Endothelial cell (in vitro differentiated cells): ENCODE measurements around the gene TEAD1. TPM values are rescaled to one million over a fixed set of nuclear protein-coding genes. Genes with fewer than 3 reads are reported as not detected.
"Not testable (repeated sequence)": the region's sequence is repeated elsewhere in the genome, so short reads cannot be mapped to it uniquely, and the experiment has no call there.

Experiments used
- DNase-seq: peaks from one replicate; pipeline ENCODE4 v3.0.0; 2021; ENCODE audit warnings: low spot score
- H3K27ac Mint-ChIP-seq: one replicate; pipeline ENCODE4 v1.8.0; 2021; ENCODE audit warnings: mixed read lengths, inconsistent platforms; ENCODE audit not compliant: unreplicated experiment
- H3K27me3 Mint-ChIP-seq: one replicate; pipeline ENCODE4 v1.8.0; 2021; ENCODE audit warnings: mild to moderate bottlenecking, moderate library complexity, mixed read lengths, inconsistent platforms; ENCODE audit not compliant: unreplicated experiment
- H3K36me3 Mint-ChIP-seq: one replicate; pipeline ENCODE4 v1.8.0; 2021; ENCODE audit warnings: mild to moderate bottlenecking, low read depth, mixed read lengths, inconsistent platforms; ENCODE audit not compliant: unreplicated experiment
- H3K4me1 Mint-ChIP-seq: one replicate; pipeline ENCODE4 v1.8.0; 2021; ENCODE audit warnings: mild to moderate bottlenecking, mixed read lengths, inconsistent platforms; ENCODE audit not compliant: unreplicated experiment
- H3K4me3 Mint-ChIP-seq: one replicate; pipeline ENCODE4 v1.8.0; 2021; ENCODE audit warnings: mild to moderate bottlenecking, mixed read lengths, inconsistent platforms; ENCODE audit not compliant: unreplicated experiment
- H3K9me3 Mint-ChIP-seq: one replicate; pipeline ENCODE4 v1.8.0; 2021; ENCODE audit warnings: mixed read lengths, inconsistent platforms; ENCODE audit not compliant: unreplicated experiment
- total RNA-seq: library from RNA; stranded (reverse); fragmentation: NEBNext Ultra II Directional; extraction: Animal tissue kit (Norgen Biotek cat#: 25700); gene quantifications from one replicate; pipeline ENCODE4 v1.2.1, GENCODE V29; 2021; ENCODE audit not compliant: unreplicated experiment
- TF ChIP-seq, protein P1 (sequence below): fragments of 200-600 bp; sonication (generic); IDR thresholded peaks from one replicate; pipeline ENCODE4 v1.5.0; 2021; ENCODE audit warnings: antibody characterized with exemption; ENCODE audit not compliant: unreplicated experiment

TEAD1 gene
- total RNA-seq, 1 donor from 2014 or later = 54.4 TPM

DNA sequence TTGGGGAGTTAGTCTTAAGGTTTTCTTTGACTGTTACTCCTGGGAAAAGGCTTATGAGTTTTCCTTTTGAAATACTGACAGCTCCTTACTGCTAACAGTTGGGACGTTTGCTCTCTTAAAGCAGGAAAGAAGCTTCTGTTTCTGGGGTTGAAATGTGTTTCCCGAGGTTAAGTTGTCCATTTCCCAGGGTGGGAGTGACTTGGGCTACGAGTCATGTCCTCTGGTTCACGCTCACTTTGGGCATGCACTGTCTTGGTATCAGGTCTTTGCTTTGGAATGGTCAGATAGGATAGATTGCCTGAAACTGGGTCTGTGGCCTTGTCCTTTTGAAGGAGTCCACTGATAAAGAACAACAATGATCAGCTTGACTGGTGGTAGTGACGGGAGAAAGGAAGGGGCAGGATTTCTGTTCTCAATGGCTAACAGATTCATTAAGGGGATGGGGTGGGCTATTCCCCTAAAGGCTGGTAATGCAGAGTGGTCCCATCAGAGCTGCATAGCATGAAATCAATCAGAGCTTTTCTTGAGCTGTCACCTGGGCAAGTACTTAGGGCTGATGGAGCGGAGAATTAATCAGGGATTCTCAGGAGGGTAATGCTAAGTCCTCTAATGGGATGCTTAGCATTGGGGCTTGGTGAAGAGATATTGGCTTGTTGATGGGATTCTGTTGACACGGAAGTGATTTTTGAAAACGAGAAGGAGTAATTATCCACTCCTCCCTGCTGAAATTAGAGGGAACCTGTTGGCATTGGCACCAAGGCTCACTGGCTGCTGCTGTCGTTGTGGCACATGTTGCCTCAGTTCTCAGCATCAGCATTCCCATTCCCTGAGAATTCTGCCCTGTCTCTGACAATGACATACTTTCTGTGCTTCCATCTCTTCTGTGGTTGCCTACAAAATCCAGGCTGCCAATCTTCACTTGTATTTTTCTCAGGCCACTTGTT is 81.6 kb downstream of the TEAD1 start:
- Mint-ChIP-seq H3K4me3 (no peak overlapping the region), H3K27me3 (no peaks in the 10 kb centered on the region), H3K9me3 (no peaks in the 10 kb centered on the region), H3K27ac (no peak overlapping the region), H3K4me1 (peaks cover 38% of the 10 kb centered on the region), H3K36me3 (no peaks in the 10 kb centered on the region)
- TF ChIP-seq, protein P1, sequence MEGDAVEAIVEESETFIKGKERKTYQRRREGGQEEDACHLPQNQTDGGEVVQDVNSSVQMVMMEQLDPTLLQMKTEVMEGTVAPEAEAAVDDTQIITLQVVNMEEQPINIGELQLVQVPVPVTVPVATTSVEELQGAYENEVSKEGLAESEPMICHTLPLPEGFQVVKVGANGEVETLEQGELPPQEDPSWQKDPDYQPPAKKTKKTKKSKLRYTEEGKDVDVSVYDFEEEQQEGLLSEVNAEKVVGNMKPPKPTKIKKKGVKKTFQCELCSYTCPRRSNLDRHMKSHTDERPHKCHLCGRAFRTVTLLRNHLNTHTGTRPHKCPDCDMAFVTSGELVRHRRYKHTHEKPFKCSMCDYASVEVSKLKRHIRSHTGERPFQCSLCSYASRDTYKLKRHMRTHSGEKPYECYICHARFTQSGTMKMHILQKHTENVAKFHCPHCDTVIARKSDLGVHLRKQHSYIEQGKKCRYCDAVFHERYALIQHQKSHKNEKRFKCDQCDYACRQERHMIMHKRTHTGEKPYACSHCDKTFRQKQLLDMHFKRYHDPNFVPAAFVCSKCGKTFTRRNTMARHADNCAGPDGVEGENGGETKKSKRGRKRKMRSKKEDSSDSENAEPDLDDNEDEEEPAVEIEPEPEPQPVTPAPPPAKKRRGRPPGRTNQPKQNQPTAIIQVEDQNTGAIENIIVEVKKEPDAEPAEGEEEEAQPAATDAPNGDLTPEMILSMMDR = no peak
- DNase-seq = no peak

DNA sequence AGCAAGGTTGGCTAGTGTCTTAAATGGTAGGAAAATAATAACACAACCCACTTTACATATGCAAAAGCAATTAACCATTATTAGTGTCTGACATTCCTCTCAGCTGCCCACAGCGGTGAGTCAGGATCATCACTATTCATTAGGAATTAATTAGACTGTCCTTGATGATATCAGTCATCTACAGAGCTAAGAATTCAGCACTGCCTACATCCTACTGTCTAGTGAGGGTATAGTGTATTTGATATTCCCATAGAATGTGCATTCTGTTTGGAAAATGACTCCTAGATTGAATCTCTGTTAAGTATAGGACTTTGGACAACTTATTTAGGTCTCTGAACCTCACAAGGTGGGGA is 82.2 kb downstream of the TEAD1 start:
- H3K9me3 Mint-ChIP-seq = no peaks in the 10 kb centered on the region
- H3K27ac Mint-ChIP-seq = no peak overlapping the region
- H3K4me1 Mint-ChIP-seq = peaks cover 38% of the 10 kb centered on the region
- TF ChIP-seq, protein P1 = no peak
- no peak overlapping the region for H3K4me3 Mint-ChIP-seq
- no peaks in the 10 kb centered on the region for H3K36me3 Mint-ChIP-seq
- DNase-seq = no peak
- no peaks in the 10 kb centered on the region for H3K27me3 Mint-ChIP-seq

DNA sequence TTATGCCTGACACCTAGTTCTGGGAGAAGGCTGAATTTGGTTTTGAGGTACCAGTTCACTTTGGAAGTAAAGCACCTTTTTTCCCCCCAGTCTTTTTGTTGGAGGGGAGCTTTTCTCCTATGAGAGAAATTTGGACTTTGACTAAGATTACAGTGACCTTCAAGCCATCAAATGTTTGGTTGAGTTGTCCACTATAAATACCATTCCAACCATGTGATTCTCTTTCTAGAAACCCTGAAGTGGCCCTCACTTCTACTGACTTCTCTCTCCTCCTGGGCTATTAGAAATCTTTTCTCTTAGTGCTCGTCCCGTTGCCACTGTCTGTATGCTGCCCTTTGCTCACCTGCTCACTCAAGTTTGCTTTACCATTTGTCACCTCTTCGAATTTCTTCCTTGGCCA is 82.6 kb downstream of the TEAD1 start:
- H3K4me1 Mint-ChIP-seq = peaks cover 41% of the 10 kb centered on the region
- no peak overlapping the region for H3K4me3 Mint-ChIP-seq
- no peak for DNase-seq
- H3K27ac Mint-ChIP-seq = no peak overlapping the region
- H3K9me3 Mint-ChIP-seq = no peaks in the 10 kb centered on the region
- no peaks in the 10 kb centered on the region for H3K27me3 Mint-ChIP-seq
- H3K36me3 Mint-ChIP-seq = no peaks in the 10 kb centered on the region
- TF ChIP-seq, protein P1 = no peak

DNA sequence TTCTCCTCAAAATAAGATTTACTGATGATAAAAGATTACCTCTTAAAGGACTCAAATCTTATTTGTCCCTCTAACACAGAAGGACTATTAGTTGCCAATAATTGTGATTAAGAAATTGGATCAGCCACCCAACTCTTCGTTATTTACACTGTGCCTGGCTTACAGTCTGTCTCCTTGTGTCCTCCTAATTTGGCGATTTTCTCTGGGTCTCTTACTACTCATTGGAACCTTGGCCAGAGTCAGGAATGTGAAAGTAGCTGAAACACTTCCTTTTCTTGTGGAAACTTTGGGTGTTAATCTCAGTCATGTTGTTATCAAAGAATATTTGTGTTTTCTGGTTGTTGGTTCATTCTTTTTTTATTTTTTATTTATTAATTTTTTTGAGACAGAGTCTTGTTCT is 83.2 kb downstream of the TEAD1 start:
- Mint-ChIP-seq H3K9me3 (no peaks in the 10 kb centered on the region), H3K4me1 (peaks cover 41% of the 10 kb centered on the region), H3K27me3 (no peaks in the 10 kb centered on the region), H3K4me3 (no peak overlapping the region), H3K27ac (peak overlapping the region; percentile 48), H3K36me3 (no peaks in the 10 kb centered on the region)
- TF ChIP-seq, protein P1 = no peak
- no peak for DNase-seq

DNA sequence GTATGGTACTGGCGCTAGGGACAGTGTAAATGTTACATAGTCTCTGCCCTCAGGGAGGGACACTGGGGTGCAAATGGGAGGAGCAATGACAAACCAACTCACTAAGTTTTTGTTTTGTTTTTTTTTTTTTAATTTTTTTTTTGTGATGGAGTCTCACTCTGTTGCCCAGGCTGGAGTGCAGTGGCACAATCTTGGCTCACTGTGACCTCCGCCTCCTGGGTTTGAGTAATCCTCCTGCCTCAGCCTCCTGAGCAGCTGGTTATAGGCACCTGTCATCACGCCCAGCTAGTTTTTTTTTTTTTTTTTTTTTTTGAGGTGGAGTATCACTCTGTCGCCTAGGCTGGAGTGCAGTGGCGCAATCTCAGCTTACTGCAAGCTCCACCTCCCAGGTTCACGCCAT is 83.9 kb downstream of the TEAD1 start:
- not testable (repeated sequence) for H3K27ac Mint-ChIP-seq, DNase-seq, H3K9me3 Mint-ChIP-seq, H3K4me3 Mint-ChIP-seq, H3K36me3 Mint-ChIP-seq, H3K27me3 Mint-ChIP-seq
- H3K4me1 Mint-ChIP-seq = peaks cover 42% of the 10 kb centered on the region
